GM12801 (cell line): Measurements from ENCODE around the gene CFAP300.

ENCODE experiments used
- TF ChIP-seq, protein P1 (sequence below): IDR thresholded peaks from one replicate; pipeline ENCODE4 v1.5.1; 2011; ENCODE audit warnings: control low read depth; ENCODE audit not compliant: insufficient read length; ENCODE audit errors: extremely low read depth

The CFAP300 gene

DNA sequence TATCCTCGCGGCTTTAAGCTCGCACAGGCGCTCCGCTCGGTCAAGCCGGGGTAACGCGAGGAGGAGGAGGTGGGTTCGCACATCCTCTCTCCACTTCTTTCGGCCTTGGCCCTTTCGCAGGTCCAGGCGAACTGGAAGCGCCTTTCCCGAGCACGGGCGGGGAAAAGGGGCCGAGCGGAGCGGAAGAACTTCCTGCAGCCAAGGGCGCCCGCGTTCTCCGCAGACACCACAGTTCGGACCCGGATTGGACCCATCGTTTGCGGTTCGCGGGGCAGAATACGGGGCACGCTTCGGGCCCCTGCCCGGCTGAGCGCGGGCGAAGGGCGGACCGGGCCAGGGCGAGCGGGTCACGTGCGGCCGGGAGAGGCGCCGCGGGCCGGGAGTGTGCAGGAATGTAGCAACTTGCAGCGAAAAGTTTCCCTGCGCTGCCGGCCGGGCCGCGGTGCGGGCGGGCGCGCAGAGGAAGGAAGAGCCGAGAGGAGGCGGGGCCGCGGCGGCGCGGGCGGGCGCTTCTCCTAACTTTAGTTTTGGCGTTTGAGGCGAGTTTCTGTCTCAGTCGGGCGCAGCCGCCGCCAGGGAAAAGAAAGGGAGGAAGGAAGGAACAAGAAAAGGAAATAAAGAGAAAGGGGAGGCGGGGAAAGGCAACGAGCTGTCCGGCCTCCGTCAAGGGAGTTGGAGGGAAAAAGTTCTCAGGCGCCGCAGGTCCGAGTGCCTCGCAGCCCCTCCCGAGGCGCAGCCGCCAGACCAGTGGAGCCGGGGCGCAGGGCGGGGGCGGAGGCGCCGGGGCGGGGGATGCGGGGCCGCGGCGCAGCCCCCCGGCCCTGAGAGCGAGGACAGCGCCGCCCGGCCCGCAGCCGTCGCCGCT, 62.9 kb downstream of the CFAP300 start, which contains the start of gene YAP1:
YAP1 (plus strand) TSS at position 552 of the 865 bp plus-strand sequence. CDS start 402 bp downstream, outside the sequence.
- TF ChIP-seq, protein P1, sequence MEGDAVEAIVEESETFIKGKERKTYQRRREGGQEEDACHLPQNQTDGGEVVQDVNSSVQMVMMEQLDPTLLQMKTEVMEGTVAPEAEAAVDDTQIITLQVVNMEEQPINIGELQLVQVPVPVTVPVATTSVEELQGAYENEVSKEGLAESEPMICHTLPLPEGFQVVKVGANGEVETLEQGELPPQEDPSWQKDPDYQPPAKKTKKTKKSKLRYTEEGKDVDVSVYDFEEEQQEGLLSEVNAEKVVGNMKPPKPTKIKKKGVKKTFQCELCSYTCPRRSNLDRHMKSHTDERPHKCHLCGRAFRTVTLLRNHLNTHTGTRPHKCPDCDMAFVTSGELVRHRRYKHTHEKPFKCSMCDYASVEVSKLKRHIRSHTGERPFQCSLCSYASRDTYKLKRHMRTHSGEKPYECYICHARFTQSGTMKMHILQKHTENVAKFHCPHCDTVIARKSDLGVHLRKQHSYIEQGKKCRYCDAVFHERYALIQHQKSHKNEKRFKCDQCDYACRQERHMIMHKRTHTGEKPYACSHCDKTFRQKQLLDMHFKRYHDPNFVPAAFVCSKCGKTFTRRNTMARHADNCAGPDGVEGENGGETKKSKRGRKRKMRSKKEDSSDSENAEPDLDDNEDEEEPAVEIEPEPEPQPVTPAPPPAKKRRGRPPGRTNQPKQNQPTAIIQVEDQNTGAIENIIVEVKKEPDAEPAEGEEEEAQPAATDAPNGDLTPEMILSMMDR, result no peak

DNA sequence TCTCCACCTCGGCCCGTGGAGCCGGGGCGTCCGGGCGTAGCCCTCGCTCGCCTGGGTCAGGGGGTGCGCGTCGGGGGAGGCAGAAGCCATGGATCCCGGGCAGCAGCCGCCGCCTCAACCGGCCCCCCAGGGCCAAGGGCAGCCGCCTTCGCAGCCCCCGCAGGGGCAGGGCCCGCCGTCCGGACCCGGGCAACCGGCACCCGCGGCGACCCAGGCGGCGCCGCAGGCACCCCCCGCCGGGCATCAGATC, 63.4 kb downstream of the CFAP300 start:
- TF ChIP-seq, protein P1, result no peak

DNA sequence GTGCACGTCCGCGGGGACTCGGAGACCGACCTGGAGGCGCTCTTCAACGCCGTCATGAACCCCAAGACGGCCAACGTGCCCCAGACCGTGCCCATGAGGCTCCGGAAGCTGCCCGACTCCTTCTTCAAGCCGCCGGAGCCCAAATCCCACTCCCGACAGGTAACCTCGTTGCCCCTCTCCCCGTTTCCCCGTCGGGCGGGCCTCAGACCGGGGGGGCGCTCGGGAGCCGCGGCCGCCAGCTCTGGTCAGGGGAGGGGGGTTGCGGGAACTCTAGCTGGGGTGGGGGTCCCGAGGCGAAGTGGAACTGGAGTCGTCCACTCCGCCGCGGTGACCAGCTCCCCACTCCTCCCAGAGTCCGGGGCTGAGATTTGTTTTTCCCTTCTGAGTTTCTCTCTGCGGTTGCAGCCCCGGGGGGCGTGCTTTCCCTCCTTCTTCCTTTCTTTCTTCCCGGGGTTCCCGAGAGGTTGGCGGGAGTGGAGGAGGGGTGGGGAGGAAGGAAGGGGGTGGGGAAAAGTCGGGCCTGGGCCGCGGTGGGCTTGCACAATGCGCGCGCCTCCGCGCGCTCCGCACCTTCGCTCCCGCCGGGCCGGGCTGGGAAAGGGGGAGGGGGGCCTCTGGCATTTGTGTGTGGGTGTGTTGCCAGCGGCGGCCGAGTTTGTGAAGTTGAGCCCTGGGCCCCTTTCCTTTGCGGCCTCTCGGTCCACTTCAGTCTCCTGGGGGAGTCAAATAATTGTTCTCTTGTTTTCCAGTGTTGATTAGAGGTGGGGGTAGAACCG, 64.0 kb downstream of the CFAP300 start:
- TF ChIP-seq, protein P1, result no peak

DNA sequence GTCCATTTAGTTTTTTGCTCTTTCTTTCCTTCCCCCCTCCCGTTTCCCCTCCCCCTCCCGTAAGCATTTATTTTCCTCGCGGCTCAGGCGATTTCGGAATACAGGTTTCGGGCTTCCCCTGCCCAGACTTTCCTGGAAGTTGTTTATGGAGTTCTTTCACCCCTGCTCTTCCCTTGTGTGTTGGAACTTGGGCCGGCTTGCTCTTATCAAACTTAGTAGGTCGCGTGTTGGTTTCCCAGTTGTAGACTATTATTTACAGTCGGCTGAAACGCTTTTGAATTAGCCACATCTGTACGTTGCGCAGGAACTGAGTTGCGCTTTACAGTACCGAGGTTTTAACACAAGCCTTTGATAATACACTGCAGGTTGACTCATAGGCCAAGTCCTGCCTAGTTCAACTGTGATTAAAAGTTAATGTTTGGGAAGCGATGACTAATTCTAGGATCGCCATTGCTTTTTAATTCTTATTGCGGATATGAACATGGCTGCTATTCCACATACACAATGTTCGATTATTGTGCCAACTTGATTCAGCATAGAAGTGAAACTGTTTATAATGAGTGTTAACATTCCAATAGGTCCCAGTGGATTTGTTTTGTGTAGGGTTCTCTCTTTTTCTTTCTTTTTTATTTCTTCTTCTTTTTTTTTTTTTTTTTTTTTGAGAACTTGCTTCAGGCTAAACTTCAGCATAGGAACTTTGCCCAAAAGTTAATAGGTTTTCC, 64.7 kb downstream of the CFAP300 start:
- TF ChIP-seq, protein P1, result no peak

DNA sequence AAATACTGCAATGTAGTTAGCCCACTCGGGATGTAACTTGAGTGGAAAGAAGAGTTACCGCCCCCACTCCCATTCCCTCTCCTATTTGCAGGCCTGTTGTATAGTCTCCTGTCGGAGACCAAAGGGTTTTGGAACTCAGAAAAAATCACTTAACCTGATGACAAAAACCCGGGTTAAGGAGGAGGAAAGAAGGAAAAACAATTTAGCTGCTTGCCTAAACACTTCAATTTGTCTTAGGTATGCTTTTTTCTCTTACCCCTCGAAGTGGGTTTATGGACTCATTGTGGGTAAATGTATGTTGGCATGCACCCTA, 65.2 kb downstream of the CFAP300 start:
- TF ChIP-seq, protein P1, result no peak

DNA sequence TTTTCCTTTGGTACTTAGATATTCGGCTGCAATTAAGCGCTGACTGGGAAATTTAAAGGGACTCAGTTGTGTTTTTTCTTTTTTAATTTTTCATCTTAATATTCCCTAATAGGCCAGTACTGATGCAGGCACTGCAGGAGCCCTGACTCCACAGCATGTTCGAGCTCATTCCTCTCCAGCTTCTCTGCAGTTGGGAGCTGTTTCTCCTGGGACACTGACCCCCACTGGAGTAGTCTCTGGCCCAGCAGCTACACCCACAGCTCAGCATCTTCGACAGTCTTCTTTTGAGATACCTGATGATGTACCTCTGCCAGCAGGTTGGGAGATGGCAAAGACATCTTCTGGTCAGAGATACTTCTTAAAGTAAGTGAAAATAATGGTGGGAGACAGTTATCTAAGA, 66.8 kb downstream of the CFAP300 start:
- TF ChIP-seq, protein P1, result no peak

DNA sequence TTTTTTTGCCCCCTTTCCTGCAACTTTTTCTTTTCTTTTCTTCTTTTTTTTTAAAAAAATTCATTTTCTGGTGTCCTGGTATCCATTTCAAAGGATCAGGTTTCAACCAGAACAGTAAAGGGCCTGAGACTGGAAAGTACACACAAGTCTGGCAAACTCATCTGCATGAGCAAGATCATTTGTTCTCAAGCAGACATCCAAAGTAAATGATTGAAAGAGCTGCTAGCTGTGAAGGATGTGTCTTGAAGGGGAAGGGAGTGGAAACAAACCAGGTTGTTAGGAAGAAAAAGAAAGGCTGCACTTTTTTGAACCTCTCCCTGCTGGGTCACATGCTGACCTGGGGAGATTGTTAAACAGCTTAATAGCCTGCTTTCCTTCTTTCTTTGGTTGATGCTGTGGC, 68.3 kb downstream of the CFAP300 start:
- TF ChIP-seq, protein P1, result no peak
